NB4 (cell line): ENCODE results near the gene PAFAH1B2.

Experiments used
- POLR2A ChIP-seq: IDR thresholded peaks from 2 replicates; pipeline ENCODE4 v1.6.1; 2011; ENCODE audit warnings: mild to moderate bottlenecking; ENCODE audit not compliant: insufficient read length; ENCODE audit errors: extremely low read depth
- TF ChIP-seq, protein P1 (sequence below): IDR thresholded peaks from 2 replicates; pipeline ENCODE4 v1.6.1; 2011; ENCODE audit warnings: low read depth, low read length

DNA sequence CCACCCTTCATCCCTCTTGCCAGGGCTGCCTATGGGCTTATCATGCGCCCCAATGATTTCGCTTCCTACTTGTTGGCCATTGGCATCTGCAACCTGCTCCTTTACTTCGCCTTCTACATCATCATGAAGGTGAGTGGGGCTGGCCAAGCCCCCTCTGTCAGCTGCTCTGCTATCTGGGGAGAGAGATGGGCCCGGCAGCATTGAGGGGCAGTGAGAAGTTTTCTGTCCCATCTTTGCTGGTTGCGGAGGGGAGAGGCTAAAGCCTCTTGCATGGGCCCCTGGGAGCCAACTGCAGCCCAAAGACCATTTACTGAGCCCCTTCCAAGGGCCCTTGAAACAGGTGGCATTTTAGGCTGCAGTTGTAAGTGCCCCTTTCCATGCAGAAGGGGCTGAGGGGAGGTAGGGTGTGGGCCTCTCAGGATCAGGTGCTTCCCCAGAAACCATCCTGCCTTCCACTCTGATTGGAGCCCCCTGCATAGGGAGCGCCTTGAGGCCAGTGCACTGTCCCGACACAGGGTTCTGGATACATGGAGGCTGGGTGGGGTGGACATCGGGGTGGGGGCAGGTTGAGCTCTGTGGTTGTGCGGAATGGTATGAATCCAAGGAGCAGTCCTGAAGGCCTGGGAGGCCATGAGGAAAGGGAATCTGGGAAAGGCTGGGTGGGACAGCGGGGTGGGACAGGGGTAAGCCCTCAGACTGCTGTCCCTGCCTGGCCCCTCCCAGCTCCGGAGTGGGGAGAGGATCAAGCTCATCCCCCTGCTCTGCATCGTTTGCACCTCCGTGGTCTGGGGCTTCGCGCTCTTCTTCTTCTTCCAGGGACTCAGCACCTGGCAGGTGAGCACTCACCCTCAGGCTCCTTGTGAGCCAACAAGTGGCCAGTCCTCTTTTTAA lies 49.3 kb downstream of the PAFAH1B2 start:
- no peak for TF ChIP-seq POLR2A
- TF ChIP-seq, protein P1, sequence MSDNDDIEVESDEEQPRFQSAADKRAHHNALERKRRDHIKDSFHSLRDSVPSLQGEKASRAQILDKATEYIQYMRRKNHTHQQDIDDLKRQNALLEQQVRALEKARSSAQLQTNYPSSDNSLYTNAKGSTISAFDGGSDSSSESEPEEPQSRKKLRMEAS: no peak
